ENCODE results near the gene AADAC.

Gene AADAC

DNA sequence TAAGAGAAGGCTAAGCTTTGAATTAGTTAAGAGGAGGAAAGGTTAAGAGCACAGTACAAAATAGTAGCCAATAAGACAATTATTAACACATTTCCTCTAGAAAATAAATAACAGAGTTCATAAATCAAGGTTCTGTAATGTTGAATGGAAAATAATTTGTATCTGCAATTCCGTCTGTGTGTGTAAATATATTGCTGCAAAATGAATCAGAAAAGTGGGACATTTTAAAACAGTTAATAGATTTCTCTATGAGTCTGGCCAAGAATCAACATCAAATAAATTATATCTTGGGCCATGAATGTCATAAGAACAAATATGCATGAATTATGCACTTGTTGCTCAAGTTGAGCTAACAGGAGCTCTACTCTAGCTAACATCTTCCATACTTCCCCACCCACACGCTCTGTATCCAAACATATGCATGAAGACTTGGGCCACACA lies 45.3 kb downstream of the AADAC start:
- Histone ChIP-seq H3K27me3 (no peaks in the 10 kb centered on the region), H3K4me1 (peaks cover 0 to 6% (median 1%) of the 10 kb centered on the region in 4 donors), H3K9me3 (no peaks in the 10 kb centered on the region), H3K4me3 (no peak overlapping the region), H3K27ac (no peak overlapping the region), H3K36me3 (no peaks in the 10 kb centered on the region)
- no peak for DNase-seq
- intact Hi-C loops (cut with DNase I; ENCODE audit: low total_unique reads), result no loop called here
- TF ChIP-seq, protein P1, sequence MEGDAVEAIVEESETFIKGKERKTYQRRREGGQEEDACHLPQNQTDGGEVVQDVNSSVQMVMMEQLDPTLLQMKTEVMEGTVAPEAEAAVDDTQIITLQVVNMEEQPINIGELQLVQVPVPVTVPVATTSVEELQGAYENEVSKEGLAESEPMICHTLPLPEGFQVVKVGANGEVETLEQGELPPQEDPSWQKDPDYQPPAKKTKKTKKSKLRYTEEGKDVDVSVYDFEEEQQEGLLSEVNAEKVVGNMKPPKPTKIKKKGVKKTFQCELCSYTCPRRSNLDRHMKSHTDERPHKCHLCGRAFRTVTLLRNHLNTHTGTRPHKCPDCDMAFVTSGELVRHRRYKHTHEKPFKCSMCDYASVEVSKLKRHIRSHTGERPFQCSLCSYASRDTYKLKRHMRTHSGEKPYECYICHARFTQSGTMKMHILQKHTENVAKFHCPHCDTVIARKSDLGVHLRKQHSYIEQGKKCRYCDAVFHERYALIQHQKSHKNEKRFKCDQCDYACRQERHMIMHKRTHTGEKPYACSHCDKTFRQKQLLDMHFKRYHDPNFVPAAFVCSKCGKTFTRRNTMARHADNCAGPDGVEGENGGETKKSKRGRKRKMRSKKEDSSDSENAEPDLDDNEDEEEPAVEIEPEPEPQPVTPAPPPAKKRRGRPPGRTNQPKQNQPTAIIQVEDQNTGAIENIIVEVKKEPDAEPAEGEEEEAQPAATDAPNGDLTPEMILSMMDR (IDR thresholded peaks at IDR 0.05), result no peak

DNA sequence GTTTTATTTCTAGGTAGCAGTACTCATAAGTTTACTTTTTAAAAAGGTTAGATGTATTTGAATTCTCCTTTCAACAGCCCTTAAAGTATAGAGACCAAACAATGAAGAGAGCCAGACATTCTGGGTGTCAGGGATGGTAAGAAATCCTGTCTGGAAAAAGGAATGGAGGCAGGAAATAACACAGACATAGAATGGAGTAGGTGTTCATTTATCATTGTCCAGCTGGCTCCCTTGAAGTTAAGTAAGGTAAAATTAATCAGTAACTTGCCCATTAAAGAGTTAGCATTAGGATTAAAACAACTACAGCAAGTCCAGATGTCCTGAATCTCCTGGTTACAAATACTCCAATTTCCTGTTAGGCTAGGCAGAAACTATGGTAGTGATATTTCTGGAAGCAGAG lies 46.0 kb downstream of the AADAC start:
- Histone ChIP-seq H3K4me3 (no peak overlapping the region), H3K27ac (no peak overlapping the region), H3K9me3 (no peaks in the 10 kb centered on the region), H3K36me3 (no peaks in the 10 kb centered on the region), H3K4me1 (peaks cover 0 to 11% (median 1%) of the 10 kb centered on the region in 4 donors), H3K27me3 (no peaks in the 10 kb centered on the region)
- no peak for DNase-seq
- intact Hi-C loops (cut with DNase I; ENCODE audit: low total_unique reads), result no loop called here
- TF ChIP-seq, protein P1 (IDR thresholded peaks at IDR 0.05), result no peak

DNA sequence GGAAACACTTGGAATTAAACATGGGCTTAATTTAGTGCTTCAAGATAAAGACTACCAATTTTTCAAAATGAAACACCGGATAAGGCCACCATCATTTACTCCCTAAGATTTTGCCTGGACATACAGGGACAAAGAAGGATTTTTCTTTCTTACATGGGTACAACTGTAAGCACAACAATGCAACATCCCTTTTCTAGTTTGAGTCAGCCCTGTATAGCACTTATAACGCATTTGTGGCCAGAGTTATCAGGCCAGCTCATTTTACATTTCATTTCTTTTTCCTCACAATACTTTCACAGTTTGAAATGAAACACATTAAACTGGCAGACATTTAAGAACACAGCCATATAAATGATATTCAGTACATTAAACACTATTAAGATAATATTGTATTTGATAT lies 49.7 kb downstream of the AADAC start:
- Histone ChIP-seq H3K36me3 (no peaks in the 10 kb centered on the region), H3K27me3 (no peaks in the 10 kb centered on the region), H3K9me3 (no peaks in the 10 kb centered on the region), H3K4me3 (no peak overlapping the region), H3K4me1 (peaks cover 0 to 16% (median 1%) of the 10 kb centered on the region in 4 donors), H3K27ac (no peak overlapping the region)
- DNase-seq, result no peak
- intact Hi-C loops (cut with DNase I; ENCODE audit: low total_unique reads), result no loop called here
- TF ChIP-seq, protein P1 (IDR thresholded peaks at IDR 0.05), result no peak

DNA sequence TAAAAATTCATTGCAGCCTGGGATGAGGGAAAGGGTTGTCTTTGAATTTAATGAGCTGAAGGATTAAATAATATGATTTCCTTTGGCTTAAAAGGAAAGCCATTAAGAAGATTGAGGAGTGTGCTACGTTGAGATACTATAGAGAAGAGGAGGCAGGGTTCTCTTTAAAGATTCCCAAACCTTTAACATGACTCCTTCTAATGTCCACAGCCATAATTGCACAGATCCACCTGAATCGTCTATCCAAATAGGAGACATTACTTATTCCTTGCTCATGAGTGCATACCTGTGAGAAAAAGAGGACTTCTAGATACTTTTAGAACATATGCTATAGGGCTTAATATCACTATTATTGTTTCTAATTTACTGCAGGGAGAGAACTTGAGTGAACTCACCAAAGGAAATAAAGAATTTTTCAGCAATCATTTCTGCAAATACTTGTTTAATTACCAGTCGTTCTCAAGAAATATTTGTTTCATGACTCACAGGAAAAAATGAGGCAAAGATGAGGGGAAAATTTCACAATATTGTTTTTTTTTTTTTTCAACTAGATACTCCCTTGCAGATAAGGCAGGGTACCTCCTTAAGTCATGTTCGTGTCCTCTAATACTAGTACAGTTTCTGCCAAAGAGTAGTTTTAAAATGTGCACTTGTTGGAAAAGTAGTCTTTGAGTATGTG lies 50.6 kb downstream of the AADAC start:
- Histone ChIP-seq H3K4me1 (peaks cover 0 to 21% (median 0%) of the 10 kb centered on the region in 4 donors), H3K9me3 (no peaks in the 10 kb centered on the region), H3K4me3 (no peak overlapping the region), H3K36me3 (no peaks in the 10 kb centered on the region), H3K27ac (no peak overlapping the region), H3K27me3 (no peaks in the 10 kb centered on the region)
- intact Hi-C loops (cut with DNase I; ENCODE audit: low total_unique reads), result no loop called here
- no peak for DNase-seq
- TF ChIP-seq, protein P1 (IDR thresholded peaks at IDR 0.05), result no peak

DNA sequence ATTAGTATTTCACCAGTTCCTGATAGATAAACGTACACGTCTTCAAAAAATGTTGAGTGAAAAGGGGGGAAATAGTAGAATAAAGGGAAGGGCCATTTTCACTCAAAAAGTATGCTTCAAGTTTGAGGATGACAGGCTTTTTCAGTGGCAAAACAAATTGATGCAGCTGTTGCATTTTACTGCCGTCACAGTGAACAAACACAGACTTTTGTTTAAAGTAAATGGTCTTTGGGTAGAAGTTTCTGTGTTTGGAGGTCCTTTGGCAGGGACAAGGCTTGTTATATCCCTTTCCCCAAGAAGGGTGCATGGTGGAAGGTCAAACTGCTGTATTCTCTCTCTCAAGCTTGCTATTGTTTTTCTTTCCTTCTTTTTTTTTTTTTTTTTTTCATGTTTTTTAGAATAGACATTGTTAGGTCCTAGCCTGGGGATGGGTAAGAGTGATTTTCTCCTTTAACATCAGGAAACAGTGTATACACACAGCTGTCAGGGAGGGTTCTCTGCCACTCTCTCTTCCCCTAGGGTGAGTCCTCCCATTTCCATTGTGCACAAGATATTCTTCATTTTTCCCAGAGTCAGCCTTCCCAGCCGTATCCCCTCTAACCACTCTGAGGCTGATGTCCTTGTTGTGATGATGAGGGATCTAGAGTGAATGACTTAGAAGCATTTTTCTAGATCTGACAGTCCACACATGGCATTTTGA lies 52.9 kb downstream of the AADAC start:
- H3K4me1 ChIP-seq, result peaks cover 0 to 21% (median 0%) of the 10 kb centered on the region in 4 donors
- intact Hi-C loops (cut with DNase I; ENCODE audit: low total_unique reads), result no loop called here
- no peak overlapping the region for H3K4me3 ChIP-seq
- H3K27ac ChIP-seq, result peak overlapping the region in 1 of 2 donors; percentile 12
- no peaks in the 10 kb centered on the region for H3K27me3 ChIP-seq
- no peaks in the 10 kb centered on the region for H3K9me3 ChIP-seq
- H3K36me3 ChIP-seq, result no peaks in the 10 kb centered on the region
- DNase-seq, result no peak
- TF ChIP-seq, protein P1 (IDR thresholded peaks at IDR 0.05), result no peak

All from tibial artery (tissue), 4 donors.